ENCODE results near the gene TGFB2. TPM values are rescaled to one million over a fixed set of nuclear protein-coding genes. Genes with fewer than 3 reads are reported as not detected.

The TGFB2 gene
- total RNA-seq, 3 donors from 2014 or later (not counting 1 experiment from before 2014, with no cell fraction given) = 0.07 TPM; not detected in 2

DNA sequence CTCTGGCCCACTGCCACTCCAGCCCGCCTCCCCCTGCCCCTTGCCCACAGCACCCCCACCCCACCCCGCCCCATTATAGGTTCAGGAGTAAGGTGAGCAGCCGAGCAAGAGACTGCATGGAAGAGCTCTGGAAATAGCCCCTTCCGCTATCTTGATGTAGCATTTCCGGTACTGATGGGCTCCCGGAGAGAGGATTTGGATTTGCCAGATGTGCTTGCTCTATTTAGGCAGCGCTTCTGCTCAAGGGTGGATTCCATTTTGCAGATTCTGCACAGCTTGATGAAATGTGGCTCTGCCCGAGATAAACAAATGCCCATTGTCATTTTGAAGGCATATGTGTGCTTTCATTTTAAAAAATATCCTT lies 6.9 kb downstream of the TGFB2 start:
- no peaks in the 10 kb centered on the region for H3K27me3 ChIP-seq (ENCODE audit: control insufficient read depth, insufficient read depth, low read length)
- intact Hi-C loops (cut with micrococcal nuclease) = no loop called here
- no peak overlapping the region for H3K27ac Mint-ChIP-seq
- DNase-seq (no peak), ATAC-seq (no peak)
- H3K27me3 Mint-ChIP-seq (ENCODE audit: low read depth in 2 of 2) = peaks cover 14 to 27% of the 10 kb centered on the region in 2 donors
- H3K4me1 Mint-ChIP-seq = peaks cover 10 to 18% of the 10 kb centered on the region in 2 donors
- no peaks in the 10 kb centered on the region for H3K36me3 Mint-ChIP-seq
- no peaks in the 10 kb centered on the region for H3K36me3 ChIP-seq (ENCODE audit: control insufficient read depth, insufficient read depth, low read length)
- H3K9me3 ChIP-seq (ENCODE audit: control insufficient read depth, insufficient read depth, low read length) = no peaks in the 10 kb centered on the region
- no peaks in the 10 kb centered on the region for H3K9me3 Mint-ChIP-seq
- TF ChIP-seq, protein P1, sequence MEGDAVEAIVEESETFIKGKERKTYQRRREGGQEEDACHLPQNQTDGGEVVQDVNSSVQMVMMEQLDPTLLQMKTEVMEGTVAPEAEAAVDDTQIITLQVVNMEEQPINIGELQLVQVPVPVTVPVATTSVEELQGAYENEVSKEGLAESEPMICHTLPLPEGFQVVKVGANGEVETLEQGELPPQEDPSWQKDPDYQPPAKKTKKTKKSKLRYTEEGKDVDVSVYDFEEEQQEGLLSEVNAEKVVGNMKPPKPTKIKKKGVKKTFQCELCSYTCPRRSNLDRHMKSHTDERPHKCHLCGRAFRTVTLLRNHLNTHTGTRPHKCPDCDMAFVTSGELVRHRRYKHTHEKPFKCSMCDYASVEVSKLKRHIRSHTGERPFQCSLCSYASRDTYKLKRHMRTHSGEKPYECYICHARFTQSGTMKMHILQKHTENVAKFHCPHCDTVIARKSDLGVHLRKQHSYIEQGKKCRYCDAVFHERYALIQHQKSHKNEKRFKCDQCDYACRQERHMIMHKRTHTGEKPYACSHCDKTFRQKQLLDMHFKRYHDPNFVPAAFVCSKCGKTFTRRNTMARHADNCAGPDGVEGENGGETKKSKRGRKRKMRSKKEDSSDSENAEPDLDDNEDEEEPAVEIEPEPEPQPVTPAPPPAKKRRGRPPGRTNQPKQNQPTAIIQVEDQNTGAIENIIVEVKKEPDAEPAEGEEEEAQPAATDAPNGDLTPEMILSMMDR (IDR thresholded peaks at IDR 0.05) = no peak
- H3K4me1 ChIP-seq (ENCODE audit: control insufficient read depth, insufficient read depth, low read length) = peaks cover 6% of the 10 kb centered on the region
- WGBS (ENCODE audit: insufficient coverage) = 97% methylated on average over 8 of the region's 8 CpGs
- no peak overlapping the region for H3K27ac ChIP-seq (ENCODE audit: low read length)
- no peak overlapping the region for H3K4me3 Mint-ChIP-seq
- H3K4me3 ChIP-seq (ENCODE audit: low read length) = no peak overlapping the region

DNA sequence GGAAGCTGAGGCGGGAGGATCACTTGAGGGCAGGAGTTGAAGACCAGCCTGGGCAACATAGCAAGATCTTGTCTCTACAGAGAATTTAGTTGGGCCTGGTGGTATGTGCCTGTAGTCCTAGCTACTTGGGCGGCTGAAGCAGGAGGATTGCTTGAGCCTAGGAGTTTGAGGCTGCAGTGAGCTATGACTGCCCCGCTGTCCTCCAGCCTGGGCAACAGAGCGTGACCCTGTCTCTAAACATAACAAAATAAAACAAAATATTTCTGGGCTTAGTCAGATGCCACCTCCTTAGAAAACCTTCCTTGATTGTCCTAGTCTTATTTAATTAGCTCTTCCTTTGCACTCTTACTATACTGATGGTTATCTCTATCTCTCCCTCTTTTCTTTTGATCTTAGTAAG lies 8.5 kb downstream of the TGFB2 start:
- intact Hi-C loops (cut with micrococcal nuclease) = no loop called here
- no peaks in the 10 kb centered on the region for H3K9me3 ChIP-seq (ENCODE audit: control insufficient read depth, insufficient read depth, low read length)
- Mint-ChIP-seq H3K4me1 (peaks cover 9 to 10% of the 10 kb centered on the region in 2 donors), H3K27ac (no peak overlapping the region), H3K36me3 (no peaks in the 10 kb centered on the region), H3K27me3 (ENCODE audit: low read depth in 2 of 2) (peaks cover 4 to 11% of the 10 kb centered on the region in 2 donors), H3K9me3 (no peaks in the 10 kb centered on the region), H3K4me3 (no peak overlapping the region)
- H3K4me1 ChIP-seq (ENCODE audit: control insufficient read depth, insufficient read depth, low read length) = peaks cover 3% of the 10 kb centered on the region
- H3K36me3 ChIP-seq (ENCODE audit: control insufficient read depth, insufficient read depth, low read length) = no peaks in the 10 kb centered on the region
- H3K27ac ChIP-seq (ENCODE audit: low read length) = no peak overlapping the region
- H3K27me3 ChIP-seq (ENCODE audit: control insufficient read depth, insufficient read depth, low read length) = no peaks in the 10 kb centered on the region
- TF ChIP-seq, protein P1 (IDR thresholded peaks at IDR 0.05) = no peak
- ATAC-seq (no peak), DNase-seq (no peak)
- WGBS (ENCODE audit: insufficient coverage) = 93% methylated on average over 4 of the region's 4 CpGs
- no peak overlapping the region for H3K4me3 ChIP-seq (ENCODE audit: low read length)

GRCh38 chr1:218355278-218355677 lies 10.1 kb downstream of the TGFB2 start:
- no peaks in the 10 kb centered on the region for H3K27me3 ChIP-seq (ENCODE audit: control insufficient read depth, insufficient read depth, low read length)
- DNase-seq = no peak
- no peak overlapping the region for H3K4me3 ChIP-seq (ENCODE audit: low read length)
- no peaks in the 10 kb centered on the region for H3K36me3 ChIP-seq (ENCODE audit: control insufficient read depth, insufficient read depth, low read length)
- WGBS (ENCODE audit: insufficient coverage) = 94% methylated on average over 3 of the region's 4 CpGs
- H3K9me3 ChIP-seq (ENCODE audit: control insufficient read depth, insufficient read depth, low read length) = no peaks in the 10 kb centered on the region
- peaks cover 3% of the 10 kb centered on the region for H3K4me1 ChIP-seq (ENCODE audit: control insufficient read depth, insufficient read depth, low read length)
- Mint-ChIP-seq H3K4me1 (peaks cover 9 to 10% of the 10 kb centered on the region in 2 donors), H3K27me3 (ENCODE audit: low read depth in 2 of 2) (peaks cover 0 to under 1% of the 10 kb centered on the region in 2 donors), H3K4me3 (no peak overlapping the region), H3K36me3 (no peaks in the 10 kb centered on the region), H3K27ac (no peak overlapping the region), H3K9me3 (no peaks in the 10 kb centered on the region)
- TF ChIP-seq, protein P1 (IDR thresholded peaks at IDR 0.05) = no peak
- intact Hi-C loops (cut with micrococcal nuclease) = no loop called here
- H3K27ac ChIP-seq (ENCODE audit: low read length) = no peak overlapping the region
- no peak for ATAC-seq

DNA sequence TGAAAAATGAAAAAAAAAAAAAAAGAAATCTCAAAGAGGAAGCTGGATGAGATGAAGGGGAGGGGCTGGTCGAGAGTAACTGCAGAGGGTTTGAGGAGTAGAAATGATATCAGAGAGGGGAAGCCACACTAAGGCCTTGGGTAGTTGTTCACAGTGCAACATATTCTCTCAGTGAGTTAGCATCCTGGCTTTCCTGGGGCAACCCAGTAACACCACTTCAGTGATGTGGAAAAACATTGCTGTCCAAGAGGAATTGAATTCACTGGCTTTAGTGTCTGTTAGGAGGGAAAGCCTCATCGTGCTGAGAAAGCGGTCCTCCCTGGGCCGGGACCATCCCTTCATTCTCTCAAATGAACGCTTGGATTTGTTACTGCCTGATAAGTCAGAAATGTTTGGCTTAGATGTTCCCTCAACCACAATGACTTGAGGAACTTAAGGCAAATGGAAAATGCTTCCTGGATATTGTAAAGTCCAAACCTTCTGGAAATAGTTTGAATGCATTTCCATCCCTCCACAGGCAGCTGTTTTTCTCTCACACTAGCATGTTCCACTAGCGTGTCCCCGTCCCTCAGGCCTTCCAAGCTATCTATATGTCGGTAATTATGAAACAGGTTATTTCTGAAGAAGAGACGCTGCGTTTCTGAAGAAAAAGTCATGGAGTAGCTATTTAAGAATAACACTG lies 12.2 kb downstream of the TGFB2 start:
- intact Hi-C loops (cut with micrococcal nuclease) = no loop called here
- WGBS (ENCODE audit: insufficient coverage) = 82% methylated on average over 10 of the region's 10 CpGs
- Mint-ChIP-seq H3K4me3 (no peak overlapping the region), H3K27me3 (ENCODE audit: low read depth in 2 of 2) (no peaks in the 10 kb centered on the region), H3K4me1 (no peaks in the 10 kb centered on the region), H3K9me3 (no peaks in the 10 kb centered on the region), H3K27ac (no peak overlapping the region), H3K36me3 (no peaks in the 10 kb centered on the region)
- Histone ChIP-seq H3K27me3 (ENCODE audit: control insufficient read depth, insufficient read depth, low read length) (no peaks in the 10 kb centered on the region), H3K36me3 (ENCODE audit: control insufficient read depth, insufficient read depth, low read length) (no peaks in the 10 kb centered on the region), H3K27ac (ENCODE audit: low read length) (no peak overlapping the region), H3K4me1 (ENCODE audit: control insufficient read depth, insufficient read depth, low read length) (no peaks in the 10 kb centered on the region), H3K4me3 (ENCODE audit: low read length) (no peak overlapping the region), H3K9me3 (ENCODE audit: control insufficient read depth, insufficient read depth, low read length) (no peaks in the 10 kb centered on the region)
- TF ChIP-seq, protein P1 (IDR thresholded peaks at IDR 0.05) = no peak
- no peak for DNase-seq
- no peak for ATAC-seq
